DMS 273 (cell line): ENCODE results near the gene RPAP3.
A peak's percentile ranks its signal among the peaks of the same experiment; 100 is the strongest.
"Not testable (repeated sequence)": the region's sequence is repeated elsewhere in the genome, so short reads cannot be mapped to it uniquely, and the experiment has no call there.

Experiments
- DNase-seq: peaks from one replicate; lab custom pipeline; 2025; ENCODE audit not compliant: unreplicated experiment; lab: John Stamatoyannopoulos, UW

The RPAP3 gene

GRCh38 chr12:47687636-47688035 lies 18.2 kb downstream of the RPAP3 start:
- DNase-seq: no peak

- DNase-seq: peak; percentile 37
These were observed 19.1 kb downstream of the RPAP3 start for GRCh38 chr12:47686645-47687240.

- no peak for DNase-seq
These were observed 26.0 kb downstream of the RPAP3 start for GRCh38 chr12:47679785-47680184.

GRCh38 chr12:47672068-47672467 lies 33.8 kb downstream of the RPAP3 start:
- no peak for DNase-seq

DNA sequence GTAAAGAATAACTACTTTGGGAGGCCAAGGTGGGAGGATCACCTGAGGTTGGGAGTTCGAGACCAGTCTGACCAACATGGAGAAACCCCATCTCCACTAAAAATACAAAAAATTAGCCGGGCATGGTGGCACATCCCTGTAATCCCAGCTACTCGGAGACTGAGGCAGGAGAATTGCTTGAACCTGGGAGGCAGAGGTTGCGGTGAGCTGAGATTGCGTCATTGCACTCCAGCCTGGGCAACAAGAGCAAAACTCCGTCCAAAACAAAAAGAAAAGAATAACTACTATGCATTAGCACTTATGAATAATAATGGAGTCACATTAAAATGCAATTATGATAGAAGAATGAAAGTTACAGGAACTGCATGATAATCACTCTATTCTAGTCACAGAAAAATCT lies 37.9 kb downstream of the RPAP3 start:
- DNase-seq: not testable (repeated sequence)

GRCh38 chr12:47652521-47653234 lies 53.2 kb downstream of the RPAP3 start:
- no peak for DNase-seq

DNA sequence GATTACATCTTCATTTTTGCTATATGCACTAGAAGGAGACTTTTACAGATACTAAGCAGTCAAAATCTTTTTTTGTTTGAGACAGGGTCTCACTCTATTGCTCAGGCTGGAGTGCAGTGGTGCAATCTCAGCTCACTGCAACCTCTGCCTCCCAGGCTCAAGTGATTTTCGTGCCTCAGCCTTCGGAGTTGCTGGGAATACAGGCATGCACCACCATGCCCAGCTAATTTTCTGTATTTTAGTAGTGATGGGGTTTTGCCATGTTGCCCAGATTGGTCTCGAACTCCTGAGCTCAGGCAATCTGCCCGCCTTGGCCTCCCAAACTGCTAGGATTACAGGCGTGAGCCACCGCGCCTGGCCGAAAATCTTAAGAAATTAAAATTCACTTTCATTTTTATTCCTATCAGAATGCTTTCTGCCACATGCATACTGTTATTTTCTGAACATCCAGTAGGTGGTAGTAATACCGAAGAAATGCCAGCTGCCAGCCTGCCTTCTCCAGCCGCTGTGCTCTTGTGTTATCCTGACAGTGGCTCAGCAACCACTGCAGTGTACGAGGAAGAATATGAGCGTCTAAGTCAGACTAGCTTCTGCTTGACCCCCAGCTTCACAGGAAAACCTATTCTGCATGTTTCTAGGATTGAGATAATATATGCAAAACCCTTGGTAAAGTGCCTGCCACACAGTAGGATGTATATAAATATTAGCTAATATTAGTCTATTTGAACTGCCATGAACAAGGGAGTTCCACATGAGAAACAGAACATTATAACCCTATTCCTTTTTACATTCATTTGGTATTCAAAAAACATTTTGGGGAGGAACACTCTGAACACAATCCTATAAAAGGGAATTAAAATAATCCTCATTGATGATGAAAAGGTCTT lies 54.2 kb downstream of the RPAP3 start:
- DNase-seq: peak; percentile 76

GRCh38 chr12:47650469-47650868 lies 55.4 kb downstream of the RPAP3 start:
- no peak for DNase-seq

DNA sequence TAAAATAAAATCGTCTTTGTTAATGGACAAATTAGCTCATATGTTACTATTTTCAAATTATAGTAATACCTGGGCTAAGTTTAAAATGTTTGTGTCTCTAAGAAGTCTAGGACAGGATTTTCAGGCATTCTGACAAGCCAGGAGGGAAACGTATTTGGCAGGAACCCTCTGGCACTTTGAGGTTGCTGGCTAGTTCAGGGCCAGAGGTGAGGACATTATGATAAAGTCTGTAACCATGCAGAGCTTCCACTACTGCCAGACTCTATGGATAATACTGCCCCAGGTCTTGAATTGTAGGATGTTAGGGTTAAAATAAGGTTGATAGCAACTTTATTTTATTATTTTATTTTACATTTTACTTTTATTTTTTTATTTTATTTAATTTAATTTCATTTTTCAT lies 56.4 kb downstream of the RPAP3 start:
- DNase-seq: no peak

DNA sequence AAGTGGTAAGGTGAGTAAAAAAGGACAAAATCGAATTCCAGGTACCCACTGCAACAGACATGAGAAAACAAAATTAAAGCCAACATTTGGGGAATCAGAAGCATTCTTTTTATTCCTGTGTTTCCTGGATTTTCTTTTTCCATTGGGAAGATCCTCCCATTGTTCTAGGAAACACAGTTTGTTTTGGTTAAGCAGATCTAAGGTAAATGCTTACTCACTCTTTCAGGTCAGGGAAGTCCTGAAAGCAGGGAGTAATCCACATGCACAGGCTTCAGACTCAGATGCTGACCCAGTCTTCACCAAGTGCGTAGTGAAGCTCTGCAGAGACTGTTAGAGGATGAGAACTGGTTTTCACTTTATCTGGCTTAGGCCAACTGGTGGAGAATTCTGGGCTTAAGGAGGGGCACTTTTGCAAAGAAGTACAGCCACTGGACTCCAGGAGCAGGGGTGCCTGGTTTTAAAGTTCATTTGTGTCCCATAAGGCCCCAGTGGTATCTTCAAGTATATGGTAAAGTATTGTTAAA lies 57.7 kb downstream of the RPAP3 start:
- no peak for DNase-seq

- not testable (repeated sequence) for DNase-seq
These were observed 63.5 kb downstream of the RPAP3 start for GRCh38 chr12:47642310-47642709.

DNA sequence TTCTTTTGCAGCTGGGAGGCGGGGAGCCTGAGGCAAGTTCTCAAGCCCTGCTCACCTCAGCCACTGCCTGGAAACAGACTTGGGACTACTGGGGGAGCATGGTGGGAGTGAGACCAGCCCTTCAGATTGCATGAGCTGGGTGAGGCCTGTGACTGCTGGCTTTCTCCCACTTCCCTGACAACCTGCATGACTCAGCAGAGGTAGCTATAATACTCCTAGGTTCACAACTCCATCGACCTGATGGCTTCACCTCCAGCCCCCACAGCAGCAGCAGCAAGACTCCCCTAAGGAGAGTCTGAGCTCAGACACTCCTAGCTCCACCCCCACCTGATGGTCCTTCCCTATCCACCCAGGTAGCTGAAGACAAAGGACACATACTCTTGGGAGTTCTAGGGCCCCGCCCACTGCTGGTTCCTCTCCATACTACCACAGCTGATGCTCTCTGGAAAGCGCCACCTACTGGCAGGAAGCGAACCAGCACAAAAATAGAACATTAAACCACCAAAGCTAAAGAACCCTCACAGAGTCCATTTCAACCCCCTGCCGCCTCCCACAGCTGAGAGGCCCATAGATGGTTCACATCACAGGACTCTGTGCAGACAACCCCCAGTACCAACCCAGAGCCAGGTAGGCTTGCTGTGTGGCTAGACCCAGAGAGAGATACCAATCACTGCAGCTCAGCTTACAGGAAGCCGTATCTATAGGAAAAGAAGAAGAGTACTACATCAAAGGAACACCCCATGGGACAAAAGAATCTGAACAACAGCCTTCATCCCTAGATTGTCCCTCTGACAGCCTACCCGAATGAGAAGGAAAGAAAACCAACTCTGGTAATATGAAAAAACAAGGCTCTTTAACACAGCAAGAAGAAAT lies 68.7 kb downstream of the RPAP3 start:
- peak; percentile 35 for DNase-seq

GRCh38 chr12:47635770-47636169 lies 70.1 kb downstream of the RPAP3 start:
- not testable (repeated sequence) for DNase-seq

DNA sequence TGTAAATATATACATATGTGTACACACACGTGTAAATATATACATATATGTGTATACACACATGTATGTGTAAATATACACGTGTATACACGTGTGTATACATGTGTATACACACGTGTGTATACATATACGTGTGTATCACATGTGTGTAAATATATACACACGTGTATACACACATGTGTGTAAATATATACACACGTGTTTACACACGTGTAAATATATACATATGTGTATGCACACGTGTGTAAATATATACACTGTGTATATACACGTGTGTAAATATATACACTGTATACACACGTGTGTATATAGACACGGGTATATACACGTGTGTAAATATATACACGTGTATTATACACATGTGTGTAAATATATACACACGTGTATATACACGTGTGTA lies 71.7 kb downstream of the RPAP3 start:
- no peak for DNase-seq

DNA sequence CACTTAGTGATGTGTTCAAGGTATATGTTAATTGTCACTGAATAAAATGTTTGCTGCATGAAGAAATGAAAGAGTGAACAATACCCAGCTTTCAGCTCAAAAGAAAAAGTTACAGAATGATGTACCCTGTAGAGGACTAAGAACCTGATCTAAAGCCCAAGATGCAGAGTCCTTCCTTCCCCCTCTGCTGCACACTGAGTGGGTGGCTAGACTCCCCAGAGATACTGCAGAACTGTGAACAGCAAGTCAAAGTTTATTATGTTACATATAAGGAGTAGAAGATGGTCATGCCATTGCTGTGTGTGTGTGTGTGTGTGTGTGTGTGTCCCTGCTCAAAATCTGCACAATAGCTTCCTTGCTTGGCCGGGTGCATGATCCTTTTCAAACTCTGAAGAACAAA lies 83.9 kb downstream of the RPAP3 start:
- DNase-seq: no peak

DNA sequence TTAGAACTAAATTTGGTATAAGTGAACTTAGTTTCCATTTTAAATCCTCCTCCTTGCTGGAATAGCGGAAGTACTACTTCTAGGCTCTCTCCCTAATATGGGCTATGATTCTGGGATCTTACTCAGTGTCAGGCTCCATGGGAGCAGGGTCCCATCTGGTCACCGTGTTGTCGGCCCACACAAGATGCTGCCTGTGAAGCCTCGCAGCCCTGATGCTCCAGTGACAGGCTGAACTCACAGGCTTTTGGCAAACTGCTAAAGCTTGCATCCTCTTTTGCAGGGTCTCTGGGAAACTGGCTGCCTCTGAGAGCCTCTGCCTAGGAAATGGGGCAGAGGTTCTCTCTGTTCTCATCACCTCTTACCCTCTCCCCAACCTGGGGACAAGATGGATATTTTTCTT lies 88.4 kb downstream of the RPAP3 start:
- DNase-seq: no peak

- DNase-seq: no peak
These were observed 89.4 kb downstream of the RPAP3 start for GRCh38 chr12:47616440-47616839.

GRCh38 chr12:47615711-47616110 lies 90.1 kb downstream of the RPAP3 start:
- no peak for DNase-seq

- no peak for DNase-seq
These were observed 91.3 kb downstream of the RPAP3 start for GRCh38 chr12:47614521-47614920.

GRCh38 chr12:47612953-47613352 lies 92.9 kb downstream of the RPAP3 start:
- DNase-seq: no peak

DNA sequence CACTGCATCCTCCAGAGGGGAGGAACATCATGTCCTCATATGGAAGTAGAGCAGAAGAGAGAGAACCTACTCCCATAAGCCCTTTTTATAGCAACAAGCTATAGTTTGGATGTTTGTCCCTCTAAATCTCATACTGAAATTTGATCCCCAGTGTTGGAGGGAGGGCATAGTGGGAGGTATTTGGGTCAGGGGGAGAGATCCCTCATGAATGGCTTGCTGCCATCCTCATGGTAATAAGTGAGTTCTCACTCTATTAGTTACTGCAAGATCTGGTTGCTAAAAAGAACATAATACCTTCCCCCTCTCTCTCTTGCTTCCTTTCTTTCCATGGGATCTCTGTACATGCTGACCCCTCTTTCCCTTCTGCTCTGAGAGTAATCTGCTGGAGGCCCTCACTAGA lies 93.9 kb downstream of the RPAP3 start:
- DNase-seq: no peak
